ENCODE data around the gene ADCY5.

ADCY5 gene

DNA sequence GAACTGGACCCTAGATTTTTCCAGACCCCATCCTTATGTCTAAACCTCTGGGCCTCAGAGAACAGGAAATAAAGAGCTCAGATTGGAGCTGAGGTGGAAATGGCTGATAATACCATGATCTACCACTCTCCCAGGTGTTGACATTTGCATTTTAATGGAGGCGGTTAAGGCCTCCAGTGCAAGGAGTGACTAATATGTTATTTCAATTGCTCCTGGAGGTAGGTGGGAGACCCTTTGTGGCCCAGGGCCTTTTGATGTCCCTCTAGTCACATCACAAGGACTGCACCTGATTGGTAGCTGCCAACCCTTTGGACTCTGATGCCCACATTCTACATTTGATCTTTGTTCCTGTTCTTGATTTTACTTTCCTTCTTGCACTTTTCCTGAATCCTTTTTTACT is 9.0 kb upstream of the ADCY5 start:
- no peak for DNase-seq

DNA sequence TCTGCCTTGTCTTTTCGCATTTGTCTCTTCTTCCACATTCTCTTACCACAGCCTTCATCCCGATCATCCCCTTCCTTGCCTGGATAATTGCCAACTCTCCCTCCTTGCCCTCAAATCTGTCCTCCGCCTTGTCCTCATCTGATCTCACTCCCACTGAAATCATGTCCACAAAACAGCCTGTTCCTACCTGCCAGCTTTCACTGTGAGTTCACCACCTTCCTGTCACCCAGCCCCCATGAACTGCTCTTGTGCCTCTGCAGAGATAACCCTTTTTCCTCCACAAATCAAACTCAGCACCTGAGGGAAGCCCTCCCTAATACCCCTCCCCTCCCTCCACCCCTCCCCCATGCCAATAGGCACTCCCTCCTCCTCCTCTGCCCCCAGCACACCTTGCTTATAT is 4.8 kb upstream of the ADCY5 start:
- DNase-seq: no peak

DNA sequence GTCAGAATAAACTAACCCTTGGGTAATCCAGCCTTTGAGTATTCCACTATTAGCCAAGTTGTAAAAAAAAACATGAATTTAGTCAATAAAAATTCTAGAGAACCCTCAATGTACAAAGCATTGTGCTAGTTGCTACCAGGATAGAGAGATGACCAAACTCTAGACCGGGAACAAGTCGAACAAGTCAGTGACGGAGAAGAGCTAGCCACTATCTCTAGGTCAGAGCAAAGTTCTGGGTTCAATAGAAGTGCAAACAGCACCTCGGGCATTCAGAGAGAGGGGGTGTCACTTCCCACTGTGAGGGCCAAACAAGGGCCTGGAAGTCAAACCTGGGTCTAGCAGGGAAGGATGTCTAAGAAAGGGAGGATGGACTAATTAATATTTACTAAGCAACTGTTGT is 2.3 kb upstream of the ADCY5 start:
- DNase-seq: no peak

DNA sequence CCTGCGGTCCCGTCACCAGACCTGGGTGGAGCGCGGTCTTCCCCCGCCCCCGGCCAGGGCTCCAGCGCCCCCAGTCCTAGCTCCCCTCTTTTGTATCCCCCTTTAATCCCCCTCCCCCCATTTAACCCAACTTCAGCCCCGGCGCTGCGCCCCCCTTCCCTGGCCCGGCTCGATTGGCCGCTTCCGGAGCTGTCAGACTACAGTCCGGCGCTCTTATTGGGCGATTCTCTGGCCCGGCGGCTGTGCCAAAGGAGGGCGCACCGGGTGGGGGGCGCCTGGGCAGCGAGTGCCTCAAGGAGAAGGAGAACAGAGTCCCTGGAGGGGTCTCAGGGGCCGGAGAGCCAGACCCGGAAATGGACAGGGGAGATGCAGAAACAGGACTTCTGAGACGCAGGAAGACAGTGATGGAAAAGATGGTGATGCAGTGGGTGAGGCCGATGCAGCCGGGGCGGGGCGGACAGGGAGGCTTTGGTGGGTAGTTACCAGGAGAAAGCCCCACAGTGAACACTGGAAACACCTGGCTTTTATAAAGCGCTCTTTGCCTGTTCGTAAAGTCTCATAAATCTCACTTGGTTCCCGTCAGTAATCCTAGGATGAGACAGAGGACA is 1.2 kb upstream of the ADCY5 start:
- DNase-seq: no peak

DNA sequence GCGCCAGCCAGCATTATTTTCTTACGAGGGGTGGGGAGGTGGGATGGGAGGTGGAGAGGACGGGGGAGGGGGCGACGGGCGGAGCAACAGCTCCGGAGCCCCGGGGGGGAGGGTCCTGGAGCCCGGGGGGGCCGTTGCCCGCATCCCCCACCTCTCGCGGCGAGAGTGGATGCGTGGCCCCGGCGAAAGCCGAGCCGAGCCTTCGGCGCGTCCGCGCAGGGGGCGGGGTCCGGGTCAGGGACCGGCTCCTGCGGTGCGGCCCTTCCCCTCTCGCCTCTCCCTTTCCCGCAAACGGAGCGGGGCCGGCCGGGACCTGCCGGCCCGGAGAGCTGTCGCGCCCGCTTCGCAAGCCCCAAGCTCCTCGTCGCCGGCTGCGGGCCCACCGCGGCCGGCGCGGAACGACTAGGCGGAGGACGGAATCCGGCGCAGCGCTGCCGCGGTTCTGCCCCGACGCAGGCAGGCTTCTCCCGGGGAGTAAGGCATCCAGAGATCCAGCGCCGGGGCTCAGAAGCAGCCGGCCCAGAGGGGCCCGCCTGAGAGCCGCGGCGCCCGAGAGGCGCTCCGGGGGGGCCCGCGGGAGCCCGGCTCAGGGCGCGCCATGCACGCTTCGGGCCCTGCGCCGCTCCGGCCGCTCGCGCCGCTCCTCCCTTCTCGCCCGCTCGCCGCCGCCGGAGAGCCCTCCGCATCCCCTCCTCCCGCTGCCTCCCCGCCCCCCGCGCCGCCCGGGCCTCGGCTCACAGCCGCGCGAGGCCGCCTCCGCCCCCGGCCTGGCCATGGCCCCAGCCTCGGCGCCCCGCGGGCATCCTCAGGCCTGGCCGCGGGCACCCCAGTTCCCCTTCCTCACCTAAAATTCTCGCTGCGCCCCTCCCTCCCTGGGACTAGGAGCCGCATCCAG is 459 bp upstream of the ADCY5 start:
- DNase-seq: no peak

DNA sequence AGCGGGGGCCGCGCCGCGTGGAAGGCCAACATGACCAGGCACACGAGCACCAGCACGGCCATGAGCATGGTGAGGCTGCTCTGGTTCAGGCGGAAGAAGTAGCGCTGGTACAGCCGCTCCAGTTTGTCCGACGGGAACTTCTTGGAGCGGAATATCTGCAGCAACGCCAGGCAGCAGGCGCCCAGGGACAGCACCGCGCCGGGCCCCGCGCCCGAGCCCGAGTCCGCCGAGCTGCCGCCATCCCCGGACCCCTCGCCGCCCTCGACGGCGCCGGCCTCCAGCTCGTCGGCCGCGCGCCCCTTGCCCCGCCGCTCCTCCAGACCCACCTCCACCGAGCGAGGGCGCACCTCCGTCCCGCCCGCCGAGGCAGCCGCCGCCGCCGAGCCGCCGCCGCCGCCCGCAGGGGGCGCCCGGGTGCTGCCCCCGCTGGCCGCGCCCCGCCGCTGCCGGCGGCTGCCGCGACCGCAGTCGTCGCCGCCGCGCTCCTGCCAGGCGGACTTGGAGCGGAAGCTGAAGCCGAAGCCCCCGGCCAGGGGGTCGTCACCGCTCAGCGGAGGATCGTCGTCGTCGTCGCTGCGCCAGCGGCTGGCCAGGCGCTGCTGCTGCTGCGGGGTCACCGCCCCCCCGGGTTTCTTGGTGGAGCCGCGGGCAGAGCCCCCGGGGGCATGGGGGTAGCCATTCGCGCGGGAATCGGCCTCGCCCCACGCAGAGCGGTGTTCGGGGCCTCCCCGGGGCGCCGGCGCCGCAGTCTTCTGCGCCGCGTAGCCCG is 957 bp downstream of the ADCY5 start:
- no peak for DNase-seq

DNA sequence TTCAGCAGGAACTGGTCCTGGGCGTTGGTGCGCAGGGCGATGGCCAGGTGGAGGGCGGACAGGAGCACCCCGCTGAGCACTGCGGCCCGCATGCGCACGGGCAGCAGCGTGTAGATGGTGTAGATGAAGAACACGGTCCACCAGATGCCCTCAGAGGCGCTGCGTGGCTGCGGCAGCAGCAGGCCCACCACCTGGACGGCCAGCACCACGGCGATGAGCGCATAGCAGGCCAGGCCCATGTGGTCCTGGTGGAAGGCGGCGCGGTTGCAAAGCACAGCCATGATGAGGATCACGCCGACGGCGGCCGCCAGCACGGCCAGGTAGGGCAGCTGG is 1.5 kb downstream of the ADCY5 start:
- no peak for DNase-seq

DNA sequence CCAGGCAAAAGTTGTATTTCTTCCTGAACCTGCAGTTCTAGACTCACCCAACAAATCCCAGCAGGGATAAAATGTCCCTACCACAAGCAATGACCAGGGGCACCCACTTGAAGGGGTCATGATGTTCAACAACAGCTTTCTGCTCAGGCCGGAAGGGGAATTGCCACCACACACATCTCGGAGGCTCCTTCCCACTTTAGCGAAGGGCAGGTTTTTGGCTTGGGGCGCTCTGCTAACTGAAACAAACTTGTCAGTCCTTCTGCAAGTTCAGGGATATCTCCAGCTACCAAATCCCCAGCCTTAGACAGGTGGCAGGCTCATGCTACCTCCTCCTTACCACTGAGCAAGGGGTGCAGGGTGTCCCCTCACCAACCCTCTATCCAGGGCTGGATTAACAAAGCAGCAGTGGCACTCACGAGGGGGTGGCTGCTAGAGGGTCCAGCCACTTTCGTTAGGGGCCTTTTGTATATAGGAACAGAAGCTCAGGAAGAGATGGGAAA is 2.2 kb downstream of the ADCY5 start:
- no peak for DNase-seq

DNA sequence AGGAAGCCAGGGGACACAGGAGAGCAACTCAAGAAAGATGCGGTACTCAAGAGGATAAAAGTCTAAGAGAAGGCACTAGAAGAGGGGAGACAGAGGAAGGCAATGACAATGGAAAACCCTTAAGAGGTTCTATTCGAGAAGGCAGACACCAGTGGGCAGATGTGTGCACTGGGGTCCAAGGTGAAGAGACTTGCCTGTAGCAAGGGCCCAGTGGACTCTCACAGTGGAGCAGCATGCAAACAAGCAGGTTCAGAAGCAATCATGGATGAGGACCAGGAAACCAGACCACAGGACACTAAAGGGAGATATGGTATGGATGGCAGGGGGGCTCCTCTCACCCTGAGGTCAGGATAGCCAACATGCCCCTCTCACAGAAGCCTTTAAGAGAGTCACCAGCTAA is 2.7 kb downstream of the ADCY5 start:
- no peak for DNase-seq

DNA sequence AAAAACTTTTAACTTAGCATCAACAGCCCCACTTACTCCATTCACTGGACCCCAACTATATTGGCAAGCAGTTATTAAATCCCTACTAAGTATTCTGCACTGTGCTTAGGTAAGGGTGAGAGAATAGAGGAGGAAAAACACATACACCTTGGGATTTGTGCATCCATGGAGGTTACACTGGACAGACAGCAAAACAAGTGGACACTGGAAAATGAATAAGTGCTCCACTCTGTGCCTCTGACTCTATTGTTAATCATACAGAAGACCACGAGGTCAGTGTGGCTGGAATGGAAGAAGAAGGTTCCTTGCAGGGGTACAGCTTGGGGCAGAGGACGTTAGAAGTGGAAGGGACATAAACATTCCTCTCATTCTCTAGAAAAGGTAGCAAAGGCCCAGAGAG is 3.2 kb downstream of the ADCY5 start:
- DNase-seq: no peak

DNA sequence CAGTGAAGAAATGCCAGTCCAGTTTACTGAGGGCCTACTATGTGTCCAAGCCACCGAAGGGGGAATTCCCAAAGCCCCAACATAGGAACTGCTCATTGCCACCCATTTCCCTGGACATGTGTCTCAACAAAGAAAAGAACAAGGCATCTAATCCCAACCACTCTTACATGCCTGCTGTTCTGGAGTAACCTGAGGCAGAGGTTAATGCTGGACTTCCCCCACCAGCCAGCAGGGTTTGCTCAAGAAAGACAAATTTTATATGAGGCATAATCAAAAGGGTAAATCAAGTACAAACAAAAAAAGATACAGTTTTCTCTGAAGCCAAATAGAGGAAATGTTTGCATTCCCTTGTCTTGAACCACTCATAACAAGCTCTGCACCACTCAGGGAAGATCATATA is 4.1 kb downstream of the ADCY5 start:
- DNase-seq: no peak

DNA sequence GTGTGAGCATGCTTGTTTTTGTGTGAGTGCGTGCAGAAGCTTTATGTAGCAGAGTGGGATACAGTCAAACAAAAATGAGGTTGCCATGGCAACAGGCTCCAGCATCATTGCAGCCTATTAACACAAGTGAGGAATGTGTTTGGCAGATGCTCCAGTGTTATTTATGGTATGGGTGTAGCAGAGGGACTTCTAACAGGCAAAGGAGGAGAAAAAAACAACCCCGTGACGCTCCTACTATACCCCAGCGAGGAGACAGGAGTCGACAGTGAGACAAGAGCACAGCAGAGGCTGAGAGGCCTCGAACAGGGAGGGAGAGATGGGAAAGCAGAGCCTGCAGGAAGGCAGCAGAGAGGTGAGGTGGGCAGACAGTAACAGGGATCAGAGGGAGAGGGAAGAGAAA is 4.9 kb downstream of the ADCY5 start:
- peak; percentile 98 for DNase-seq

DNA sequence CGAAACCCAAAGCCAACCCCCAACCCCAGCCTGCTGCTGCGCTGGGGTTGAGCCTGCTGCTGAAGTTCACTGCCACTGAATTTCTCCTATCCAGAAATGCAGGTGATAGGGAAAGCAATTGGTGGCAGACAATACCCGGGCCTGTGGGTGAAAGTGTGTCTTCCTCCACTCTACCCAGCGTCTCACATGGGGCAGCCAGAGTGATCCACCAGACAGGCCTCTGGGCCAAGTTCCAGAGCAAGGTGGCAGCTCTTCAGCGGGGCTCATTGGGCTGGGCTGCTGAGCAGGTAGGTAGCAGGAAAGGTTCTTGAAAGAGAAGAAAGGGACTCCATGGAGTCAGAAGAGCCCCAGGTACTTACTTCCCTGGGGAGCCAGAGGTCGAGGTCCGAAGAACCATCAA is 6.0 kb downstream of the ADCY5 start:
- DNase-seq: no peak

DNA sequence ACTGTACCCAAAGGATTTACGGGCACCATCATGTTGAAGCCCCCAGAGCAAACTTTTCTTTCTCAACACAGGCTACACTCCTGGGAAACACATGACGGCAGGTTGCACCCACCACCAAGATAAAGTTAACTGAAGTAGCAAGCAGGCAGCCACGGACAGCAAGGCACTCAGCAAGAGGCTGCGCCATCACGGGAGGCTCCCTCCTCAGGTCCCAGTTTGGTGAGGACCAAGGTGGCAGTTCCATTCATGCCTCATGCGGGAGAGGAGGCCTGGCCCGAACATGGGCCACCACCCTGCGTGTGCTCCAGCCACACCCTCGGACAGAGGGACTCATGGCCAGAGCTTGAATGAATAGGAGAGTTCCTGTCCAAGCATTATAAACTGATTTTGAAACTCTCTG is 6.8 kb downstream of the ADCY5 start:
- DNase-seq: no peak

DNA sequence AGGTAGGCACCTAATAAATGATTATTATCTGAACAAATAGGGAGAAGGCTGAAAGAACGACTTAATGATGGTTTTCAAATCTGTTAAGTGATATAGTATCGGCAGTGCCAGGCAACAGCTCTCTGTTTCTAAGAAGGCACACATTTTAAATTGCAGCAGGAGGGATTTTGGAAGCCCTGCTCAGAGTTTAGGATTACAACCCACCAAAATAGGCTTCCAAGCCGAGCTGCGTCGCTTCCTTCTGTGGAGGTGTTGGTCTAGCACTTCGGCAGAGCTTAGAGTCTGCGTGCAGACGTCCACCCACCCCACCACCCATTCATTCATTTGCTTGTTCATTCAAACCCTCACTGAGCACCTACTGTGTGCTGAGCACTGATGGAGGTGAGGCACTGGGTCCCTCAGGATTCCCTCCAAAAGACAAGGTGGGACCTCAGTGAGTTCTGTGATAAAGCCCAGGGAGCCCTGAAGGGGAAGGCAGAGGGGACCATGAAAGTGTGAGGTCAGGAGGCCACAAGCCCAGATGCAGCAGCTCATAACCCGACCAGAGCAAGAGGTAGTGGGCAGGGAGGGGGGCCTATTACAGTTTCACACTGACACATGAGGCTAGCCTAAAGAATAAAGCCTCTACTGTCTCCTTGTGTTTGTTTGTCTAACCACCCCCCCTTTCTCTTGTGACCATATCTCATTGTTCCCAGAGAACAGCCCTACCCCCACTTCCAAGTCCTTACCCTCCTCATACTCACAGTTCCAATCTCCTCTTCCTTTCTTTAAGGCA is 8.9 kb downstream of the ADCY5 start:
- no peak for DNase-seq

DNA sequence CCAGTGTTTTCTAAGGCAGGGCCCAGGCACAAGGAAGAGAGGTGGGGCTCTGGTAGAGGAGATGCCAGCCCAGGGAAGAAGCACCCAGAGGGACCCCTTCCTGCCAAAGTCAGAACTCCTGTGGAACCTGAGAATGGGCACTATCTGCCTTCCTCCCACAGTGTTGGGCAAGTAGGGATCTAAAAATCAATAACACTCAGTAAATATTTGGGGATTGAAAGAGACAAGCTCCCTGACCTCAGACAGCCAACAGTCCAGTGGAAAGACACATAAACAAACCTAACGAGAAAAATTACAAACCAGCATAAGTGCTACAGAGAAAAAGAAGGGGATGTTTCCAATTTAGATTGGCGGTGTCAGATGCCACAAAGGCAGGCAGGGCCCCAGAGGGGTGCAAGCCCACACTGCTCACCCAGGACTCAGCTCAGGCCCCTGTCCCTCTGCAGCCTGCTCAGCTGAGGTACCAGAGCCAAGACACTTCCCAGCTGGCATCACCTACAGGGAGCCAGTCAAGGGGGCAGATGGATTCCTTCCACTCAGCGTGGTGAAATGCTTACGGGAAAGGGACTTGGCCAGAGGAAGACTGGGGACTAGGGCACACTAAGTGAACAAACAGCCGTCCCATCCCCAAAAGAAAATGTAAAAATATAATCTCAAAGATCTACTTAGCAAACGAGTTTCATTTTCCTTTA is 15.9 kb downstream of the ADCY5 start:
- no peak for DNase-seq

DNA sequence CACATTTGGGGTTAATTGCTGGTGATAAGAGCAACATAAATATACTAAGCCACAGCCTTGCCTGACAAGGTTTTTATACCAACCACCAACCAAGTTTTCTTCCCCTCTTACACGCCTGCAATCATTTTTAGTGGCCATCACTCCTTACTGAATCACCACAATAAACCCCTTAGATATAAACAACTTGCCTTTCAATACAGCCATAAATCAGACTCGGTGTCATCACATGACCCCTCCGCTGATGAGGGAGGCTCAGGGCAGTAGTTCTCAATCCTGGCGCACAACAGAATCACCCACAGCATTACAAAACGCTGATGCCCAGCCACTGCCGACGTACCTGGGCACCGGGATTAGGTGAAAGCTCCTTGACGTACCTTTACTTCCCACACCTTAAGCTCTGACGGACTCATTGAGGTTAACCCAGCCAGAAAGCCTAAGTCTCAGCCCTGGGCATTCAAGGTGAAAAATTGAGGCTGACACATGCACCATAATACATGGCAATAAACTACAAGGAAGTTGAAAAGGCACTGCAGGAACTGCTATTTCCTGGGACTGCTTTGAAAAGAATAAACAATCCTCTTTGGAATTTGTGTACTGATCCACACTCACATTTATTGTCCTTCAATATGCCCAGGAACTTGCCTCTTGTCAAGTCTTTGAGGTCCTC is 17.1 kb downstream of the ADCY5 start:
- DNase-seq: no peak

DNA sequence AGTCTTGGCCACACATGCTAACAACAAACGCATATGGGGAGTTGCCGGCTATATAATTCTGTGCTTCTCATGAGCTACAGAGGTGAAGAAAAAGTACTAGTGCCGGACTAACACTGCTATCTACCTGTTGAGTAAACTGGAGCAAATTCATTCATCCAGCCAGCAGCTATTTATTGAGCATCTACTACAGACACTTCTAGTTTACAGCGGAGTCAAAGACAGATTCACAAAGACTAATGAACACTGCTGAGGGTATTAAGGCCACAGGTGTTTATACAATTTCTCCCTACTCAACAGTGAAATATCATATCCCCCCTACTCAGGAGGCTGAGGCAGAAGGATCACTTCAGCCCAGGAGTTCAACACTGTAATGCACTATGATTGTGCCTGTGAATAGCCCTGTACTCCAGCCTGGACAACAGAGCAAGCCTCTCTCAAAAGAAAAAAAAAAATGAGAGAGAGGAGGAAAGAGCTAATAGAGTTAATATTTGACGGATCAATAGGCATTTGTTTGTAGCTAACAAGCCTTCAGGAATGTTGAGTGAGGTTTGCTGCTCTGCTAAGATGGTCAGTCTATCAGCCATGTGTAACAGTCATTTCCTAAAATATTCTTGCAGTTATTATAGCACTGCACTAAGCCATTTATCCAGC is 17.8 kb downstream of the ADCY5 start:
- no peak for DNase-seq

DNA sequence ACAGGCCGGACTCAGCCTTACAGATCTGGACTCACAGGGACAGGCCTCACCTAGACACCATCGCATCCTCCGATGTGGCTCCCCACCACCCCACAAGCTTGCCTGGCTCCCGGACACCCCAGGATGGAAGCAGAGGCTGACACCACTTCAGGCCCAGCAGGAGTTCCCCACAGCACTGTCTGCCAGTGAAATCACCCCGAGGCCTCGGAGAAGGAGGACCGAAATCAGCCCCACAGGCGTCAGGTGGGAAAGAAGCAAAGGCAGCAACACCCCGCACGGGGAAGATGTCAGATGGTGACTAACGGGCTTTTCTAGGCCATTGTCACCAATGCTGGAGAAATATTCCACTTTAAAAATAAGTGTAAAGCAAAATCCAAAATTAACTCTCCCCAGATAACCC is 18.6 kb downstream of the ADCY5 start:
- DNase-seq: no peak

DNA sequence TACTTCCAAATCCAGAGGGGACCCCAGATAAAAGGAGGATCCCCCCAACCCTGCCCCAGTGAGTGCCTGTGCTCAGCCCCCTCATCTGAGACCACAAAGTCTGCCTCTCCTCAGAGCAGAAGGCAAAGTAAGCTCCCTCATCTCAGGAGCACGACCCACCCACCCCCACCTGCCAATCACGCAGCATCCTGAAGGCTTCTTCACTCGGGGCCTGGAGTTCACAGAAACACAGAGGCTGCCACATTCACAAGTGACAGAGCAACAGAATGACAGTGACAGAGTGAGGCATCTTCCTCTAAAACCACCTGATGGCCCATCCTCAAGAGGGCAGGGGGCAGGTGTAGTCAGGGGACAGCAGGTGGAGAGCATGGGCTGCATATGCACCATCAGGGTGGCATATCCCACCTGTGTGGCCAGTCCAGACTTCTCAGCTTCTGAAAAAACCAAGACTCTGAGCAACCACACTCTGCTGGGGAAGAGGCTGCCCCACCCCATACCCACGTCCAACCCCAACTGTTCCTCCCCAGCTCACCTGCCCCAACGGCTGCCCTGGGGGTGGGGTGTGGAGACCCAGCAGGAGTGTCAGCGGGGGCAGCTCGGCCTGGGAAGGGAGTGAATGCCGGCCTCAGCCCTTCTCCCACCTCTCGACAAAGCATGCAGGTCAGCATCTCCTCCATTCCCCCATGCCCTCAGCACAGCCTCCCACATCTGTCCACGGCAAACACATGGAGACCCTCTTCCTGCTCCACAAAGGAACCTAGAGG is 19.3 kb downstream of the ADCY5 start:
- no peak for DNase-seq

Data from NCI-H1694 (cell line).